Testis (tissue), 2 donors: ENCODE data around the gene PLEKHG5.

ENCODE experiments used
- CTCF ChIP-seq, 3 experiments: fragments of 450-650 bp in 2 of 3; fragments of 200-600 bp in 1 of 3; sonication (generic) in 1 of 3; IDR thresholded peaks; one replicate each; pipeline ENCODE4 v1.5.1; 2016 to 2019; ENCODE audit warnings: antibody characterized with exemption in 3 of 3, mild to moderate bottlenecking in 2 of 3, moderate library complexity in 1 of 3
- POLR2A ChIP-seq: fragments of 450-650 bp; IDR thresholded peaks from one replicate; pipeline ENCODE4 v1.6.1; 2017; ENCODE audit warnings: antibody characterized with exemption, mild to moderate bottlenecking, moderate library complexity

- TF ChIP-seq CTCF (IDR thresholded peaks at IDR 0.05) (no peak), POLR2A (no peak)
These were observed 6.6 kb upstream of the PLEKHG5 start for GRCh38 chr1:6497867-6498575.
